Nephron progenitor cell (in vitro differentiated cells): ENCODE data around the gene TRPC6.

Experiments used
- DNase-seq: peaks from one replicate; pipeline ENCODE4 v3.0.0; 2021
- H3K27ac Mint-ChIP-seq: 2 replicates; pipeline ENCODE4 v1.8.0; 2021; ENCODE audit warnings: mild to moderate bottlenecking, moderate library complexity, mixed read lengths
- H3K27me3 Mint-ChIP-seq: 2 replicates; pipeline ENCODE4 v1.8.0; 2021; ENCODE audit warnings: mild to moderate bottlenecking, low read depth, mixed read lengths; ENCODE audit not compliant: poor library complexity
- H3K36me3 Mint-ChIP-seq: 2 replicates; pipeline ENCODE4 v1.8.0; 2021; ENCODE audit warnings: low read depth, mixed read lengths
- H3K4me1 Mint-ChIP-seq: 2 replicates; pipeline ENCODE4 v1.8.0; 2021; ENCODE audit warnings: mixed read lengths
- H3K4me3 Mint-ChIP-seq: 2 replicates; pipeline ENCODE4 v1.8.0; 2021; ENCODE audit warnings: mild to moderate bottlenecking, moderate library complexity, mixed read lengths
- H3K9me3 Mint-ChIP-seq: 2 replicates; pipeline ENCODE4 v1.8.0; 2021; ENCODE audit warnings: mild to moderate bottlenecking, moderate library complexity, mixed read lengths
- CTCF ChIP-seq: fragments of 200-600 bp; sonication (generic); IDR thresholded peaks from 2 replicates; pipeline ENCODE4 v1.5.0; 2021; ENCODE audit warnings: antibody characterized with exemption

Gene TRPC6

GRCh38 chr11:101577461-101577860, 6.3 kb downstream of the TRPC6 start:
- H3K27me3 Mint-ChIP-seq, result peaks cover 24% of the 10 kb centered on the region
- H3K9me3 Mint-ChIP-seq, result peaks cover 22% of the 10 kb centered on the region
- H3K4me3 Mint-ChIP-seq, result no peak overlapping the region
- peaks cover 9% of the 10 kb centered on the region for H3K36me3 Mint-ChIP-seq
- no peak for TF ChIP-seq CTCF
- no peak overlapping the region for H3K27ac Mint-ChIP-seq
- H3K4me1 Mint-ChIP-seq, result peaks cover 11% of the 10 kb centered on the region
- no peak for DNase-seq

- Mint-ChIP-seq H3K4me3 (no peak overlapping the region), H3K36me3 (peaks cover 11% of the 10 kb centered on the region), H3K9me3 (peaks cover 32% of the 10 kb centered on the region), H3K27ac (no peak overlapping the region), H3K27me3 (peaks cover 14% of the 10 kb centered on the region), H3K4me1 (peaks cover 8% of the 10 kb centered on the region)
- no peak for TF ChIP-seq CTCF
- no peak for DNase-seq
Observed at GRCh38 chr11:101576456-101576855, 7.4 kb downstream of the TRPC6 start.

- Mint-ChIP-seq H3K27ac (no peak overlapping the region), H3K4me1 (peaks cover 8% of the 10 kb centered on the region), H3K27me3 (peaks cover 7% of the 10 kb centered on the region), H3K9me3 (peaks cover 45% of the 10 kb centered on the region), H3K36me3 (peaks cover 17% of the 10 kb centered on the region), H3K4me3 (no peak overlapping the region)
- TF ChIP-seq CTCF, result no peak
- DNase-seq, result no peak
Observed at GRCh38 chr11:101574886-101575285, 8.9 kb downstream of the TRPC6 start.

GRCh38 chr11:101567071-101567470, 16.7 kb downstream of the TRPC6 start:
- H3K4me1 Mint-ChIP-seq, result peaks cover 16% of the 10 kb centered on the region
- H3K27me3 Mint-ChIP-seq, result peaks cover 3% of the 10 kb centered on the region
- H3K27ac Mint-ChIP-seq, result no peak overlapping the region
- H3K4me3 Mint-ChIP-seq, result no peak overlapping the region
- H3K9me3 Mint-ChIP-seq, result peaks cover 38% of the 10 kb centered on the region
- TF ChIP-seq CTCF, result no peak
- H3K36me3 Mint-ChIP-seq, result peaks cover 14% of the 10 kb centered on the region
- peak; percentile 49 for DNase-seq

GRCh38 chr11:101566626-101567025, 17.2 kb downstream of the TRPC6 start:
- Mint-ChIP-seq H3K4me1 (peaks cover 16% of the 10 kb centered on the region), H3K4me3 (no peak overlapping the region), H3K9me3 (peaks cover 33% of the 10 kb centered on the region), H3K27ac (no peak overlapping the region), H3K27me3 (peaks cover 3% of the 10 kb centered on the region), H3K36me3 (peaks cover 14% of the 10 kb centered on the region)
- DNase-seq, result no peak
- TF ChIP-seq CTCF, result no peak

GRCh38 chr11:101563166-101563565, 20.6 kb downstream of the TRPC6 start:
- no peak for DNase-seq
- H3K4me3 Mint-ChIP-seq, result no peak overlapping the region
- peaks cover 16% of the 10 kb centered on the region for H3K4me1 Mint-ChIP-seq
- H3K9me3 Mint-ChIP-seq, result peaks cover 3% of the 10 kb centered on the region
- TF ChIP-seq CTCF, result no peak
- H3K36me3 Mint-ChIP-seq, result no peaks in the 10 kb centered on the region
- no peaks in the 10 kb centered on the region for H3K27me3 Mint-ChIP-seq
- H3K27ac Mint-ChIP-seq, result no peak overlapping the region
